ENCODE data around the gene TEAD4.

TEAD4 gene

DNA sequence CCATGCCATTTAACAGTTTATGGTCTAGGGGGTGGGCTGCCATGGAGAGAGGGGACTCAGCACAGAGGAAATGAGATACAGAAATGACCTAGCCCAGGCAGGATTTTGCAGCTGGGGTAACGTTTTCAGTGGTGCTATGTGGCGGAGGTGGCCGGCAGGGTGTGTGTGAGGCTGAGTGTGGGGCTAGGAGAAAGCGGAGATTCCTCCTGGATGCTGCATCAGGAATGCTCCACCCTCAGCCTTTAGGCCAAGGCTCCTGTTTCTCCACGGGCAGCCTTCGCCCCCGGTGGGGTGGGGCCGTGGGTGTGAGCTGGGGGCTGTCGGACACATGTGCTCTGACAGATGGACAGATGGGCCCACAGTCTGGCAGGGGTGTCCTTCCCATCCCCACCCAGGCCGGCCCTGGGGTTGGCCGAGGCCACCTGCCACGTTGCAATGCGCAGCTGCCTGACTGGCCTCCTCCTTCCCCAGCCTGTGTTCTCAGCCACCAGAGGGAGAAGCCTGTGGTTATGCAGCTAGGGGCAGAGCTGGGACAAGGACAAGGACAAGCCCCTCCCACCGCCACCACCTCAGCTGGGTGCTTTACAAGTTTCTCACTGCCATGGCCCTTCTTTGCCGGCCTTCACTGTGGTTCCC is 44.3 kb downstream of the TEAD4 start:
- no peak for DNase-seq

DNA sequence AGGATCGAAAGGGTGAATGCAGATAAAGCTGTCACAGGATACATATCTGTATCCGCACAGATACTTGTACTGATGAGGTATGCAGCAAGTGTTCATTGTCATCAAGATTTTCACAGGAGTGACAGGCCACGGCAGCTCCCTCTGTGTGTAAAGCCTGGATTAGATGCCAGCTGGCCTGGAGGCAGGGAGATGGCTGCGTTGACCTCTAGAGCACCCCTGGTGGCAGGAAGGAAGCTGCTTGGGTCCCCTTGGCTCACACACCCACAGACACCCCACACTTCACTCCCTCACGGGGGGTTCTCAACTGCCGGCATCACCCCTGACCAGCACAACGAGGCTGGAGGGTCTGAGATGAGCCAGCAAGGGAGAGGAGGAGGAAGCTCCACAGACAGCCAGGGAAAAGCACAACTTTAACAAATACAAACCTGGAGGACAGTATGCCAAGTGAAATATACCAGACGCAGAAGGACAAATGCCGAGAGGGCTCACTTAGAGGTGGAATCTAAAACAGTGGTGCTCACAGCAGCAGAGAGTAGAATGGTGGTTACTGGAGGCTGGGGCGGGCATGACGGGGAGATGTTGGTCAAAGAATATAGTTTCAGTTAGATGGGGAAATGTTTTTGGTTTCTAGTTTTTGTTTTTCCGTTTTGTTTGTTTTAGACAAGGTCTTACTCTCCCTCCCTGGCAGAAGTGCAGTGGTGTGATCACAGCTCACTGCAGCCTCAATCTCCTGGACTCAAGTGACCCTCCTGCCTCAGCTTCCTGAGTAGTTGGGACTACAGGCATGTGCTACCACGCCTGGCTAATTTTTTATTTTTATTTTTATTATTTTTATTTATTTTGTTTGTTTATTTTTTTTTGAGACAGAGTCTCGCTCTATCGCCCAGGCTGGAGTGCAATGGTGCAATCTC is 45.7 kb downstream of the TEAD4 start:
- DNase-seq = no peak

DNA sequence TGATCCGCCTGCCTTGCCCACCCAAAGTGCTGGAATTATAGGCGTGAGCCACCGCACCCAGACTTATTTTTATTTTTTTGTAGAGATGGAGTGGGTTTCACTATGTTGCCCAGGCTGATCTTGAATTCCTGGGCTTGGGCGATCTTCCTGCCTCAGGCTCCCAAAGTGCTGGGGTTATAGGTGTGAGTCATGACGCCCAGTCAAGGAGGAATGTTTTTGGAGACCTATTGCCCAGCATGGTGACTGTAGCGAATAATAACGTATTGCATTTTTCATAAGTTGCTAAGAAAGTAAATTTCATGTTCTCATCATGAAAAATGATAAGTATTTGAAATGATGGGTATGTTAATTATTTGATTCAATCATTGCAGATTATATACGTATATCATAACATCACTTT is 46.5 kb downstream of the TEAD4 start:
- DNase-seq = no peak

DNA sequence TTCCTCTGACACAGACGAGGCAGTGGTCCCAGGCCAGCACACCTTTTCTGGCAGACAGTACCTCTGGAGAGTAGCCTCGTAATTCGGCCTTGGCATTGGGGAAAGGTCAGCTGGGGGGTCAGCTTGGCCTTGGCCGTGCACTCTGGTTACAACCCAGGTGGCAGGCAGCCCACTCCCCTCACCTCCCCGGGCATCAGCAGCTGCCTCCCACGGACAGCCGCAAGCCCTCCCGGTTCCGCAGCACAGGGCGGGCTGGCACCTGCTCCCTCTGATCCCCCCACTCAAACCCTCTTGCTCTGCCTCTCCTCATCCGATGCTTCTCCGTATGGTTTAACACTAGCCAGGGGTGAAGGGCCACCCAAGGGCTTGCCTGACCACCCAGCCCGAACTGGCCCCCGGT is 50.6 kb downstream of the TEAD4 start:
- no peak for DNase-seq

DNA sequence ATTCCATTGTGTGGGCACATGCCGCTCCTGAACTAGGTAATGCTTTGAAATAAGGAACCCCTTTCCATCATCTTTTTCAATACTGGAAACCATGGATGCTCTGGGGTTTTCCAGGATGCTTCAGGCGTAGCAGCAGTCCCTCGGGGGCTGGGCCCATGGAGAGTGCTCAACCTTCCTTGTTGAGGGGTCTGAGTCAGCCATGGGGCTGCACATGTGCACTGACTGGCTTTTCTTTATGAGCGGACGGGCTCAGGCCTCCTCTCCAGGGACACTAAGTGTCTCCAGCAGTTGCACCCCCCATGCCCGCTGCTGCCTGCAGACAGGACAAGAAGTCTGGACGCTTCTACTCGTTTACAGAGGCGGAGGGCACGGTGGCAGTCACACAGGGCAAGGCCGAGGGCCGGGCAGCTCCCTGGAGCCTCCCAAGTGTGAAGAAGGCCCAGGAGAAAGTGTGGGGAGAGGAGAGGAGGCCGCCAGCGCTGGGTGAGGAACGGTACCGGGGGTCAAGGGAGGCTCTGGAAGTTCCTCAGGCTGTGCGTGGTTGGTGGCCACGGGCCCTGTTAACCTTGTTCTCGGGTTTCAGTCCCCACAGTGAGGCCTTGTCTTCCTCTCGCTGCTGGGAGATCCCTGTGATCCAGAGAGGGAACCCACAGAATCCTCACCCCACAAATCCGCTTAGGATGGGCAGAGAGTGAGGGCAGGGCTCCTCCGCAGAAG is 51.2 kb downstream of the TEAD4 start:
- no peak for DNase-seq

DNA sequence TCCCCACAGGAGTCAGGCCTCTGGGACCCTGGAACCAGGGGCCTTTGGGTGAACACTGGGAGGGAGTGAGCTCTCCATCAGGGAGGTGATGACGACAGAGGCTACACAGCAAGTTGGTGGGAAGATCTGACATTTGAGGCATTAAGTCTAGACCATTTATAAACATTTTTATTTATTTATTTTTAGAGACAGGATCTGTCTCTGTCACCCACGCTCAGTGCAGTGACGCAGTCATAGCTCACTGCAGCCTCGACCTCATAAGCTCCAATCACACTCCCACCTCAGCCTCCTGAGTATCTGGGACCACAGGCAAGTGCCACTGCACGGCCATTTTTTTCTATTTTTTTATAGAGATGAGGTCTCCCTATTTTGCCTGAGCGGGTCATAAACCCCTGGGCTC is 53.6 kb downstream of the TEAD4 start:
- no peak for DNase-seq

DNA sequence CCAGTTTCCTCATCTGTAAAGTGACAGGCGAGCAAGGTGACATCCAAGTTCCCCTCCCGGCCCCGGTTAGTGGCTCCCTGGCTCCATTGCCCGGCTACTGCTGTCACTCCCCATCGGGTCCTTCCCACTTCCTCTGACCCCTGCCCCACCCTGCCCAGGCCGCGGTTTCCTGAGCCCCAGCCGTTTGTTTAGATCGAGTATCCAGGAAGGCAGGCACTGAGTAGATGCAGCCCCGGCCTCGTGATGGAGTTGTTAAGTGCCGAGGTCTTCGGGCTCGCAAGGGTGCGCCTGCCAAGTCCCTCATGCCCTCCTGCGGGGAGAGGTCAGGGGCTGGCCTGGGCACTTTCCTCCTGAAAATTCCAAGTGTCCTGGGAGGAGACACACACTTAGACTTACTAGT is 55.4 kb downstream of the TEAD4 start:
- DNase-seq = no peak

DNA sequence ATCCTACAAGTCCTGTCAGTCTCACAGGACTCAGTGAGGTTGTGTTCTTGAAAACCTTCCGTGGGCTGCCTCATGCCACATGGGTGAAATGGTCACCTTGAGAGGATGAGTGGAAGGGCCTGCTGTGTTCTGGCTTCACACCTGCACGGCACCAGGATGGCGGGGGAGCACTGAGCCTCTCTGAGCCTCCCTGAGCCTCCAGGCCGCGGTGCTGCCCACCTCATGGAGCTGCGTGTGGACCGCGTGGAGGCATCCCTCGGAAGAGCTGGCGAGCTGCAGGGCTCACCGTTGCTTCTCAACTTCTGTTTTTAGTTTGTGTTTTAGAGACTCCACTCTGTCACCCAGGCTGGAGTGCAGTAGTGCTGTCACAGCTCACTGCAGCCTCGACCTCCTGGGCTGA is 56.2 kb downstream of the TEAD4 start:
- no peak for DNase-seq

DNA sequence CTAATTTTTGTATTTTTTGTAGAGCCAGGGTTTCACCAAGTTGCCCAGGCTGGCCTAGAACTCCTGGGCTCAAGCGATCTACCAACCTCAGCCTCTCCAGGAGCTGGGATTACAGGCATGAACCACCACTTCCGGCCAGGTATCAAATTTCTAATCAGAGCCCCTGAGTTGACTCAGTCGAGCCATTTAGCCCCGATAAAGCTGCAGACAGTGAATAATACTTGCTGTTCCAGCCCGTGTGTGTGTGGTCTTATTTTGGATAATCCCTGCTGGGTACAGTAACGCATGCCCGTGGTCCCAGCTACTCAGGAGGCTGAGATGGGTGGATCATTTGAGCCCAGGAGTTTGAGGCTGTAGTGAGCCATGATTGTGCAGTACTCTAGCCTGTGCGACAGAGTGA is 57.0 kb downstream of the TEAD4 start:
- DNase-seq = no peak

DNA sequence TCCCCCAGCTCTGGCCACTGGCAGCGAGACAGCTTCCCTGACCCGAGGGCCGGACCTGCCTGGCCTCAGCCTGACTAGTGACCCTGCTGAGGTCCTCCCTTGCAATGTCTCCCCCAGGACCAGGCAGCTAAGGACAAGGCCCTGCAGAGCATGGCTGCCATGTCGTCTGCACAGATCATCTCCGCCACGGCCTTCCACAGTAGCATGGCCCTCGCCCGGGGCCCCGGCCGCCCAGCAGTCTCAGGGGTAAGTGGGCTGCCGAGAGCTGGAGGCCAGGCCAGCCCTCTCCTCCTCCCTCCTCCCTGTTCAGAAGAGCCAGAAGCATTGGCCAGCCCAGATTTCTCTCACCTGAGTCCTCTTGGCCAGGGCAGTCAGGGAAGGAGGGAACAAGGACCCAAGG is 58.1 kb downstream of the TEAD4 start:
- no peak for DNase-seq

DNA sequence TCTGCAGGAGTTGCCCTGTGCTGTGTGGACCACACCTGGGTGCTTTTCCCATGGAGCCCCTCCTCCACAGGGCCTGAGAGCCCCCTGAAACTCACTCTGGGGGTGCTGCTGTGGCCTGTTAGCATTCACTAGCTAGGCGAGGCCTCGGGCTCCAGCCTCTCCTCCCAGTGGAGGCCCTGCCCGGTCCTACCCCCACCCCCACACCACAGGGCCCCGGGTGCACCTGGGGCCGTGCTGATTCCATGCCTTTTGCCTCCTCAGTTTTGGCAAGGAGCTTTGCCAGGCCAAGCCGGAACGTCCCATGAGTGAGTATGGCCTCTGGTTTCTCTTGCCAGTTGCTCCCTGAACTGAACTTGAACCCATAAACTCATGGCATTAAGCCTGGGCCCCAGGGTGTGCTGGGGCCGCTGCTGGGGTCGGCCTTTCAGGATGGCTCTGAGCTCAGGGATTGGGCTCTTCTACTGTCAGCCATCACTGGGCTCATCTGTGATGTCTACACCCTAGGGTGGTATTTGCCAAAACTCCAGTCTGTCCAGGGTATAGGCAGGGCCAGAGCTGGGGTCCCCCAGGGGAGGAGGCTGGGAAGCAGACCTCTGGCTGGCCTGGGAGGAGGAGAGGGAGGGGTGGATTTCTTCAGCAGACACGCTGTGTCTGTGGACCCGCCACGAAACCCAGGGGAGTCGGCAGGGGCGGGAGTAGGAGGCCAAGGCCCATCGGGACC is 59.2 kb downstream of the TEAD4 start:
- no peak for DNase-seq

DNA sequence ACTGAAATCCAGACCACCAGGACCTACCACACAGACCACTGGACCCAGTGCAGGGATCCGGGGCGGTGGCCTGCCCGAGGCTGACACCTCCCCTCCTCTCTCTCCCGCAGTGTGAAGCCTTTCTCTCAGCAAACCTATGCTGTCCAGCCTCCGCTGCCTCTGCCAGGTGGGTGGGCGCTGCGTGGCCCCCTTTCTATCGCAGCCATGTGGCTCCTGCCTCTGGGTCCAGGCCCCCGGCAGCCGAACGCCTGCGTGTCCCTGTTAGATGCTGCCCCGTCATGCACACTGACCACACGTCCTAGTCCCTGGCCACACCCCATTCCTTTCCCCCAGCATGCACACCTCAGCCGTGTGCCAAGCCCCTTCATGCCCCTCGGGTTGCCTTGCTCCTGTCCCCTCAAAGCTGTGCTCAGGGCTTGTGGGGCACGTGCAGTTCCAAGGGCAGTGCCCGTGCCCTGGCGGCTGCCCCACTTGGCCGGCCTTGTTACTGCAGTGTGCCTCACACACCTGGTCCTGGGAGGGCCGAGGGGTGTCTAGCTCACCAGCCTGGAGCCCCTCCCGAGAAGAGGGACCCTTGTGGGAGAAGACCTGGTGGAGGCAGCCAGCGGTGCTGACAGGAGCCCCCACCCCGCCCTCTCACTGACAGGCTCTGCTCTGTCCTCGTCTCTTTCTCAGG is 59.9 kb downstream of the TEAD4 start:
- no peak for DNase-seq

DNA sequence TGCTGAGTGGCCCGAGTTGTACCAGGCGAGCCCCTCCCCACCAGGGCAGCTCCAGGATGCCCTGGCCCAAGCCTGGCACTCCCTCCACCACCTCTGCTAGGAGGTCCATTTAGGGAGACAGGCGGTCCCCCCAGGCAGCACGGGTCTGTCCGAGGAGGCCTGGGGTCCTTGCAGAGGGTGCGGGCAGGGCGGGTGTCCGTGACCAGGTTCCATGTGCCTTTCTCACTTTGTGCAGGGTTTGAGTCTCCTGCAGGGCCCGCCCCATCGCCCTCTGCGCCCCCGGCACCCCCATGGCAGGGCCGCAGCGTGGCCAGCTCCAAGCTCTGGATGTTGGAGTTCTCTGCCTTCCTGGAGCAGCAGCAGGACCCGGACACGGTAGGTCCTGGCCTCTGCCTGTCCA is 61.2 kb downstream of the TEAD4 start:
- no peak for DNase-seq

DNA sequence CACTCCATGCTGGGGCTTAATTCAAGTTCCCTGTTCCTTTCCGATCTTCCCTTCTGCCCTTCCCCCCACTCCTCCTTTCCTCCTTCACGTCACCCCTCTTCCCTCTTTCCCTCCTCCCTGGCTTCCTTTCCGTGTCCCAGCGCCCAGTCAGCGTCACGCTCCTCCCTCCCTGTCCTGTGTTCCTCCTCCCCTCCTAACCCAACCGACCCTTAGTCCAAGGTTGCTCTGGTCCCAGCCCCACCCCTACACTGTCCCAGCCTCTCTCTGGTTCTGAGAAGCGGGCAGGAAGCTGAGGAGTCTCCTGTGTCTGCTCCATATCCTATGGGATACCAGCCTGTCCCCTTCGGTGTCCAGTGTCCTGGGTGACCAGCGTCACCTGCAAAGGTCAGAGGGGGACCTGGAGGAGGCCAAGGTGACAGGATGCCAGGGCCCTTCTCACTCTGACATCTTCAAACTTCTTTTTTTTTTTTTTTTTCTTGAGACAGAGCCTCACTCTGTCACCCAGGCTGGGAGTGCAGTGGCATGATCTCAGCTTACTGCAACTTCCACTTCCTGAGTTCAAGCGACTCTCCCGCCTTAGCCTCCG is 61.7 kb downstream of the TEAD4 start:
- no peak for DNase-seq

DNA sequence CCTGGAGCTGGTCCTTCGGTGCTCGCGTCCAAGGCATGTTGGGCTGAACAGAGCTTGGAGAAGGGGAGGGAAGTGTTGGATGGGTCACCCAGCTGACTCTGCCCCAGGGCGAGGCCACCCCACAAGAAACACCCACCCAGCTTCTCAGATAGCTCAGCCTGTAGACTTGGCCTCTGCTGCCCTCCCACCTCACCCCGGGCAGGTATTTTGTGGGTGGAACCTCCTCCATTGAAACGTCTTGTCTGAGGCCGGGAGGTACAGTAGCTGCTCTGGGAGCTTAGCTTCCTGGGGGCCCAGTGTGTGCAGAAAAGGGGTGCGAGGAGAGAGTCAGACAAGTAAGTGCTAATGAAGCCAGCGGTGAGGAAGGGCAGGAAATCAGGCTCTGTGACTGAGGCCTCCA is 63.2 kb downstream of the TEAD4 start:
- DNase-seq = no peak

DNA sequence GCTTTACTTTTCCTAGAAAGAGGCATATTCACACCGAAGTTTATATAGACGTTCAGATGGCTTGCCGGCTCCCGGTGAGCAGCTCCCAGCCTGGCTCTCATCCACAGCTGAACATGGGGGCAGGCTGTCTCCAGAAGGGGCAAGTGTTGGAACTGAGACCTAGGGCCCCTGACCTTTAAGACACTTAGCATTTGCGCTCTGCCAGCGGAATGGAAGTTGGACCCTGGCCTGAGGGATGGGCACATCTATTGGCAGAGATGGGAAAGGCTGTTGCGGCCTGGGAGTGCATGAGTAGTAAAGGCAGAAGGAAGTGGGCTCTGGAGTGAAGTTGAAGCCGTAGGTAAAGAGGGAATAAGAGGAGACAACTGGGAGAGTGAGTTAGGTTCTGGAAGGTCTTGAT is 63.8 kb downstream of the TEAD4 start:
- no peak for DNase-seq

DNA sequence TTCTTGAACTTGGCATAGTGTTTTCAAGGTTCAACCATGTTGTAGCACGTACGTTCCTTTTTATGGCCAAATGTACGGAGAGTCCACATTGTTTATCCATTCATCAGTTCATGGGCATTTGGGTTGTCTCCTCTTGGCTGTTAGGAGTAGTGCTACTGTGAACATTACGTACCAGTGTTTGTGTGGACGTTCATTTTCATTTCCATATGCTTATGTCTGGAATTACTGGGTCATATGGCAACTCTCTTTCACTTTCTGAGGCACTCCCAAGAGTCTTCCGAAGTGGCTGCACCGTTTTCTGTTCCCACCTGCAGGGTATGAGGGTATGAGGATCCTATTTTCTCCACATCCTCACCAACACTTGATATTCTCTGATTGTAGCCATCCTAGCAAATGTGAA is 68.9 kb downstream of the TEAD4 start:
- DNase-seq = no peak

DNA sequence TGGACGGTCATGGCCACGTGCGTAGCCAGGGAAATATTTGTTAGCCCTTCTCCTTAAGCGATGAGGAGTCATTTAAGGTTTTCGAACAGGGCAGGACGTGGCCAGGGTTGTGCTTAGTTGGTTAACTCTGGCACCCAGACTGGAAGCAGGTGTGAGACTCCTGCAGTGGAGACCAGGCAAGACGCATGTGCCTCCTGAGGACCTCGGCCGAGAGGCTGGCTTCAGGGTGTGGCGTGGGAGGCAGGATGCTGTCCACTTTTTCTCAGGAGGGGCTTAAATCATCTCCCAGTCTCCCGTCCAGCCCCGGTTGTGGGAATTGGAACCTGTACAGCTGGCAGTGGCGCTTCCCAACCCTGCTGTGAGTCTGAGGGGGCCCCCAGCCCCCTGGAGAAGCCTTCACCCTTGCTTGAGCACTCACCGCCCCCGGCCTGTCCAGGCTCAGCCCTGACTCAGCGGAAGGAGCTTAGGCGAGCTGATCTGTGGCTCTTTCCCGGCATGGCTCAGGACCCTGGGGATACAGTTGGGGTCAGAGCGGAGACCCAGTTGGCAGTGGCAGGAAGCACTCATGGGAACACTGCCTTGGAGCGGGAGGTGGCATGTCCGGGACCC is 71.7 kb downstream of the TEAD4 start:
- no peak for DNase-seq

DNA sequence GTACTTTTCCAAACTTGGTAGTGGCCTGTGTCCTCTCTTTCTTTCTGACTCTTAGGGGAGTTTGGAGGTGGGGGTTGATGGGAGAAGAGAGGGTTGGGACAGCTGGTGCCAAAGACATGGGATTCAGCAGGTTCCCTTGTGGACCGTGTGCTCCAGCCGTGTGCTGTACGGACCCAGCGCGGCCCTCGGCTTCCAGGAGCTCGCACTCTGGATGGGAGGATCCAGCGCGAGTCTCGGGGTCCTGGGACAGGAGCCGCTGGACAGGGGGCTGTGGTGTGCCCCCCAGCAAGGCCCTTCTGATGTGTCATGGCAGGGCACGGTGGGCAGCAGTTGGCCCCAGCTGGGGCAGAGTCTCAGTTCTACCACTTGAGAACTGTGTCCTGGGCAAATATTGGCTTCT is 73.0 kb downstream of the TEAD4 start:
- no peak for DNase-seq

DNA sequence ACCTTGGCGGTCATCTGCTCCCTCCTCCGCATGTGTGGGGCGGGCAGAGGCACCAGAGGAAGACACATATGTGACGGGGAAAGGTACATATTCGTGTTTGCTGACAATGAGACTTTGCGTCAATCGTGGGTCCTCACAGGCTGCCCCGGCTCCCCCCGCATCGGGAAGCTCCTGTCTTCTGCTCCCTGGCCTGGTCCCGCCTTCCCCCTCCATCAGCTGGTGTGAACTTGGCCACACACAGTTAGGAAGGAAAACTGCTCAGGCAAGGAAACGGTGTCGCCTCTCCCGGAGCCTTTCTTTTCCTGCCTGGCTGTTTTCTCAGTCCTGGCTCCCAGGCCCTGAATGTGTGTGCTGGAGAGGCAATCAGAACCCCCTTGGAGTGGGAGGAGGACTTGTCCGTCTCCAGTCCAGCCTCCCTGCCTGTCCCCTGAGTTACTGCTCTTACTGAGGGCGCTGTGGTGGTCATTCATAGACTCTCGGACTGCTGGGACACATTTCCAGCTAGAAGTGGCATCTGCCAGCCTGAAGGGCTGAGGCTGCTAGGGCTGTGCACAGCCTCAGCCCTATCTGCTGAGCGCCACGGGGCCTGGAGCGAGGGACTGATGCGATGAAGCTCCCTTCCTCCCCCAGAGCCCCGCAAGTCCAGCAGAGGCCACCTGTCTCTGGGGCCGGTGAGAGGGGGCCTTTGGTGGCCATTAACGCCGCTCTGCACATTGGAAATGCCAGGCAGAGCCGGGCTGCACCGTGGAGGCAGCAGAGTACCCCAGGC is 73.8 kb downstream of the TEAD4 start:
- no peak for DNase-seq

DNA sequence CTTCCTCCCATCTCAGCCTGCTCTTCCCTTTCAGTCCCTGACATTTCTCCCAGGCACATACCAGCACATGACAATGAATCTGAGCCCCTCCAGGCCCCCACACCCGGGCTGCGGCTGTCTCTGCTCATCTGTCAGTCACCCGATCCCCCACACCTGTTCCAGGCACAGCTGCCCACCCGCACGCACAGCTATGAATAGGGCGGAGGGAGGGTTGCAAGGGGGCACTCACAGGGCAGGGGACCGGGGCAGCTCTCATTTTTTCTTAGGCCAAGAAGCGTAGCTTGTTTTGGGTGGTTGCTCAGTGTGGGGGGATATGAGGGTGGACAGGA is 74.3 kb downstream of the TEAD4 start:
- DNase-seq = no peak

Measured in CD4-positive, alpha-beta T cell treated with Interleukin-10 for 1 hour (primary cell).